Measurements from ENCODE around the gene TCF3.

DNA sequence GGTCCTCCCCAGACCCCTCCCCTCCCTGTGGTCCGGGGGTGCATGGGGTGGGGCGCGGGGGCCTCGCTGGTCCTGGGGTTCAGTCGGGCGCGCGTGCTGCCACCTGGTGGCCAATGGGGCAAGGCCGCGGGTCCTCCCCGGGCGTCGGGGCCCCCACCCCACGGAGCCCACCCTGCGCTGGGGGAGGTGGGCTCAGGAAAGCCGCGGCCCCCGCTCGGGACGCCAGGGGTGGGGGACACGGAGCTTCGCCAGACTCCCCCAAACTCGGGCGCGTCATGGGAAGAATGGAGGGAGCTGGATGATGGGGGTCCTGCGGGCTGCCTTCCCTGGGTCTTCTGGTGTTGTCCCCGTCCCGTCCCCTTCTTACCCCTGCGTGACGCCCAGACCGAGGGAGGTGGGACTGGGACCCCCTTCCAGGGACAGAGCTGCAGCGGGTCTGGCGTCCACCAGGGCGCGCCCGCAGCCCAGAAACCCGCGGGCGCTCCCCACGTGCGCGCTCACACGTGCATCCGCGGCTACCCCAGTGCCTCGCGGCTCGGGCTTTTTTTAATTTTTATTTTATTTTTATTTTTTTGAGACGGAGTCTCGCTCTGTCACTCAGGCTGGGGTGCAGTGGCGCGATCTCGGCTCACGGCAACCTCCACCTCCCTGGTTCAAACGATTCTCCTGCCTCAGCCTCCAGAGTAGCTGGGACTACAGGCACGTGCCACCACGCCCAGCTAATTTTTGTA, 19.8 kb upstream of the TCF3 start:
- TF ChIP-seq, protein P1, sequence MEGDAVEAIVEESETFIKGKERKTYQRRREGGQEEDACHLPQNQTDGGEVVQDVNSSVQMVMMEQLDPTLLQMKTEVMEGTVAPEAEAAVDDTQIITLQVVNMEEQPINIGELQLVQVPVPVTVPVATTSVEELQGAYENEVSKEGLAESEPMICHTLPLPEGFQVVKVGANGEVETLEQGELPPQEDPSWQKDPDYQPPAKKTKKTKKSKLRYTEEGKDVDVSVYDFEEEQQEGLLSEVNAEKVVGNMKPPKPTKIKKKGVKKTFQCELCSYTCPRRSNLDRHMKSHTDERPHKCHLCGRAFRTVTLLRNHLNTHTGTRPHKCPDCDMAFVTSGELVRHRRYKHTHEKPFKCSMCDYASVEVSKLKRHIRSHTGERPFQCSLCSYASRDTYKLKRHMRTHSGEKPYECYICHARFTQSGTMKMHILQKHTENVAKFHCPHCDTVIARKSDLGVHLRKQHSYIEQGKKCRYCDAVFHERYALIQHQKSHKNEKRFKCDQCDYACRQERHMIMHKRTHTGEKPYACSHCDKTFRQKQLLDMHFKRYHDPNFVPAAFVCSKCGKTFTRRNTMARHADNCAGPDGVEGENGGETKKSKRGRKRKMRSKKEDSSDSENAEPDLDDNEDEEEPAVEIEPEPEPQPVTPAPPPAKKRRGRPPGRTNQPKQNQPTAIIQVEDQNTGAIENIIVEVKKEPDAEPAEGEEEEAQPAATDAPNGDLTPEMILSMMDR (IDR thresholded peaks at IDR 0.05; ENCODE audit: poor library complexity), result peak; percentile 86
- no peak for TF ChIP-seq EZH2phosphoT487 (IDR thresholded peaks at IDR 0.05; ENCODE audit: low read depth, severe bottlenecking, unreplicated experiment)

Measured in hepatocyte (in vitro differentiated cells).